Measurements from ENCODE around the gene PLVAP. TPM values are rescaled to one million over a fixed set of nuclear protein-coding genes. Genes with fewer than 3 reads are reported as not detected.
A peak's percentile ranks its signal among the peaks of the same experiment; 100 is the strongest.

PLVAP gene
- total RNA-seq, 2 experiments from 2014 or later = not detected

GRCh38 chr19:17303167-17303939 is 73.8 kb downstream of the PLVAP start, which contains the start of gene ABHD8:
ABHD8 (minus strand) TSS chr19:17303425; CDS start chr19:17301616, 1,809 bp downstream.
- Mint-ChIP-seq H3K9me3 (no peaks in the 10 kb centered on the region), H3K36me3 (ENCODE audit: low read depth) (peaks cover 7% of the 10 kb centered on the region), H3K4me1 (peaks cover 41% of the 10 kb centered on the region), H3K27ac (peak within 1 kb of the TSS; percentile 81), H3K27me3 (no peaks in the 10 kb centered on the region), H3K4me3 (peak within 1 kb of the TSS; percentile 68)
- POLR2A ChIA-PET = interaction anchor here (0.6 to 0.7 kb wide), 2 partner anchors 36 to 546 kb away, joined by 3 to 10 read pairs; partner anchors contain the start of gene BABAM1
- DNase-seq = peak; percentile 95
- CTCF ChIA-PET = interaction anchor here (0.5 to 3.1 kb wide), 7 partner anchors 9 to 126 kb away, joined by 3 to 19 read pairs (median 3); partner anchors contain the start of genes ANKLE1 and USE1

DNA sequence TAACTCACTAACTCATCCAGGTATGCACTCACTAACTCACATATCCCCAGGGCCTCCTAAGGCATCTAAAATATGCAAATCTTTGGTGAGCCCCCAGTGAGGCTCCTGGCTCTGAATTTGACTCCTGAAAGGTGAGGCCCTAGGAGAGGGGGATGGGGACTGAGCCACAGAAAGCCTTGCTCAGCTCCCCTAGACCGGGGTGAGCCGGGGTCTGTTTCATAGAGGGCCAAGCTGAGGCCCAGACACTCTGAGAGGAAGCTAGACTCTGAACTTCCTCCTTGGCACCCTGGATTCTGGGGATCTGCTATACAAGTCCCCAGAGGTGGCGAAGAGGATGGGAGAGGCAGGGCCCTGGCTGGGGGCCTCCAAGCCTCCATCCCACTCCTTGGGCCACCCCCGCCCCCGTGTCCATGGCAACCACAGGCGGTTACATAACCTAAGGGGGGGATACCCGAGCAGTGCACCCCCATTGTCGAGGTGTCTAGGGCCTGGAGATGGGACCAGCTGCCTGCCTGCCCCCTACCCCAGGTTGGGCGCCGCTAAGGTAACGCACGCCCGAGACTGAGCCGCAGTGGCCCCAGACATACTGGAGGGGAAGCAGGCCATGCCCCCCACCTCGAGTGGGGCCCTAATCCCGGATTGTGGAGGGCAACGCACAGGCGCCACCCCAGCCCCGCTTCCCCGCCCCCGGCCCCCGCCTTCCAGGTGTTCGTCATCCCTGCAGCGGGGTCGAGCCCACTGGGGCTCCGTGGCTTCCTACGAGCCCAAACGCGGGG is 74.6 kb downstream of the PLVAP start:
- peaks cover 36% of the 10 kb centered on the region for H3K4me1 Mint-ChIP-seq
- H3K27ac Mint-ChIP-seq = peak overlapping the region; percentile 54
- DNase-seq = no peak
- CTCF ChIA-PET = interaction anchor here (1.6 to 3.1 kb wide), 2 partner anchors 8 to 11 kb away, joined by 3 to 19 read pairs; no protein-coding TSS in a partner anchor
- POLR2A ChIA-PET = no interaction called here
- H3K36me3 Mint-ChIP-seq (ENCODE audit: low read depth) = peaks cover 11% of the 10 kb centered on the region
- H3K27me3 Mint-ChIP-seq = no peaks in the 10 kb centered on the region
- no peaks in the 10 kb centered on the region for H3K9me3 Mint-ChIP-seq
- peak overlapping the region; percentile 68 for H3K4me3 Mint-ChIP-seq

Other genes with a start within 250 kb of the PLVAP start
- 10 to 100 TPM; 23.3 to 24.7 TPM for gene USE1, start 162.0 kb downstream of the PLVAP start, total RNA-seq
- 10 to 100 TPM; 19.6 to 23.1 TPM for gene OCEL1, start 151.1 kb downstream of the PLVAP start, total RNA-seq
- gene NR2F6, start 131.4 kb downstream of the PLVAP start, total RNA-seq = 1 to 10 TPM; 3.6 to 3.8 TPM
- gene USHBP1, start 112.6 kb downstream of the PLVAP start, total RNA-seq = under 1 TPM in 1 of 2 experiments, not detected in 1; 0.27 TPM
- 100 to 1,000 TPM; 111 to 113 TPM for gene BABAM1, start 109.9 kb downstream of the PLVAP start, total RNA-seq
- gene ANKLE1, start 95.4 kb downstream of the PLVAP start, total RNA-seq = 1 to 10 TPM; 1.7 to 1.9 TPM
- 10 to 100 TPM in 1 of 2 experiments, 1 to 10 TPM in 1; 9.3 to 10.1 TPM for gene ABHD8, start 73.9 kb downstream of the PLVAP start, total RNA-seq
- gene MRPL34, start 71.5 kb downstream of the PLVAP start, total RNA-seq = 10 to 100 TPM; 79.5 to 80.8 TPM
- 10 to 100 TPM; 39.5 to 45.3 TPM for gene DDA1, start 67.8 kb downstream of the PLVAP start, total RNA-seq
- 10 to 100 TPM; 16.4 to 17.5 TPM for gene ANO8, start 42.5 kb downstream of the PLVAP start, total RNA-seq
- 10 to 100 TPM; 30.9 to 41.3 TPM for gene GTPBP3, start 39.8 kb downstream of the PLVAP start, total RNA-seq
- gene CCDC194, start 16.9 kb upstream of the PLVAP start, total RNA-seq = 1 to 10 TPM; 3.7 to 4.2 TPM
- 100 to 1,000 TPM; 192 to 198 TPM for gene BST2, start 28.3 kb upstream of the PLVAP start, total RNA-seq
- 10 to 100 TPM; 33.5 to 44.5 TPM for gene MVB12A, start 42.7 kb upstream of the PLVAP start, total RNA-seq
- gene TMEM221, start 71.3 kb upstream of the PLVAP start, total RNA-seq = not detected
- not detected for gene NXNL1, start 83.6 kb upstream of the PLVAP start, total RNA-seq
- 1 to 10 TPM; 2.1 to 2.8 TPM for gene SLC27A1, start 93.2 kb upstream of the PLVAP start, total RNA-seq
- gene PGLS, start 134.3 kb upstream of the PLVAP start, total RNA-seq = 10 to 100 TPM; 81.8 to 93.0 TPM
- gene COLGALT1, start 178.3 kb upstream of the PLVAP start, total RNA-seq = 10 to 100 TPM; 55.4 to 62.0 TPM

Measured in activated CD4-positive, alpha-beta T cell treated with anti-CD3 and anti-CD28 coated beads, Interleukin-2, amount 10 ng/mL, durations not matched to agents 7 days and 5 days (primary cell).